GM12801 (cell line): ENCODE data around the gene EML2.

Source experiments
- TF ChIP-seq, protein P1 (sequence below): IDR thresholded peaks from one replicate; pipeline ENCODE4 v1.5.1; 2011; ENCODE audit warnings: control low read depth; ENCODE audit not compliant: insufficient read length; ENCODE audit errors: extremely low read depth

EML2 gene, protein sequence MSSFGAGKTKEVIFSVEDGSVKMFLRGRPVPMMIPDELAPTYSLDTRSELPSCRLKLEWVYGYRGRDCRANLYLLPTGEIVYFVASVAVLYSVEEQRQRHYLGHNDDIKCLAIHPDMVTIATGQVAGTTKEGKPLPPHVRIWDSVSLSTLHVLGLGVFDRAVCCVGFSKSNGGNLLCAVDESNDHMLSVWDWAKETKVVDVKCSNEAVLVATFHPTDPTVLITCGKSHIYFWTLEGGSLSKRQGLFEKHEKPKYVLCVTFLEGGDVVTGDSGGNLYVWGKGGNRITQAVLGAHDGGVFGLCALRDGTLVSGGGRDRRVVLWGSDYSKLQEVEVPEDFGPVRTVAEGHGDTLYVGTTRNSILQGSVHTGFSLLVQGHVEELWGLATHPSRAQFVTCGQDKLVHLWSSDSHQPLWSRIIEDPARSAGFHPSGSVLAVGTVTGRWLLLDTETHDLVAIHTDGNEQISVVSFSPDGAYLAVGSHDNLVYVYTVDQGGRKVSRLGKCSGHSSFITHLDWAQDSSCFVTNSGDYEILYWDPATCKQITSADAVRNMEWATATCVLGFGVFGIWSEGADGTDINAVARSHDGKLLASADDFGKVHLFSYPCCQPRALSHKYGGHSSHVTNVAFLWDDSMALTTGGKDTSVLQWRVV

DNA sequence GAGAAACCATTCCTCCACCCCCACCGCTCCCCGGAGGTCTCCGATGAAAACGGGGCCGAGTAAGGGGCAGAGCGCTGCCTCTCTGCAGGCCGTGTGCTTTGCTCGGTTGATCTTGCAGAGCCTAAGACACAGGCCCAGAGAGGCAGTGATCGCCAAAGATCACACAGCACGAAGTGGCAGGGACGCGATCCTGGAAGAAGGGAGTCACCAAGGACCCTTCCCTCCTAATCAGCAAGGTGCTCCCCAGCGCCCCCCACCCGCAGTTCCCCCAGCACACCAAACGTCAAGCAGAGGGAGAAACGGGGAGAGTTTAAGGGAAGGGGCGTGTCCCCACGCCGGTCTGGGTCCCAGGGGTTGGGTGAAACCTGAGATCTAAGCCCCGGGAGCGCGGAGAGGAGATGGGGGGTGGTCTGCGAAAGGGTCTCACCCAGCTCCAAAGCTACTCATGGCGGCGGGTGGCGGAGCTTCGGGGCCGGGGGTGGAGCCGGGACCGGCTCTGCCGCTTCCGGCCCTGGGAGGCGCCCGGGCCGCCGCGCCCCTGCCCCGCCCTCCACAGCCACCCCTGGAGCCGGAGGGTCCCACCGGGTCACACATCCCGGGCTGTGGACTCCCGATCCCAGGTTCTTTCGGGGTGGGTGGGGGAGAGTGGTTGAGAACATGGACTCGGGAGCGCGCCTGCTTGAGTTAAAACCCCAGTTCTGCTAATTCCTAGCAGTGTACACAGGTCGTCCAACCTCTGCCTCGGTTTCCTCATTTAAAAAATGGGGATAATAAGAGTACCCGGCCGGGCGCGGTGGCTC is at the start of gene EML2:
TSS of gene EML2 (minus strand) at position 468 of the 800 bp plus-strand sequence. CDS start at position 447, 21 bp downstream.
- TF ChIP-seq, protein P1, sequence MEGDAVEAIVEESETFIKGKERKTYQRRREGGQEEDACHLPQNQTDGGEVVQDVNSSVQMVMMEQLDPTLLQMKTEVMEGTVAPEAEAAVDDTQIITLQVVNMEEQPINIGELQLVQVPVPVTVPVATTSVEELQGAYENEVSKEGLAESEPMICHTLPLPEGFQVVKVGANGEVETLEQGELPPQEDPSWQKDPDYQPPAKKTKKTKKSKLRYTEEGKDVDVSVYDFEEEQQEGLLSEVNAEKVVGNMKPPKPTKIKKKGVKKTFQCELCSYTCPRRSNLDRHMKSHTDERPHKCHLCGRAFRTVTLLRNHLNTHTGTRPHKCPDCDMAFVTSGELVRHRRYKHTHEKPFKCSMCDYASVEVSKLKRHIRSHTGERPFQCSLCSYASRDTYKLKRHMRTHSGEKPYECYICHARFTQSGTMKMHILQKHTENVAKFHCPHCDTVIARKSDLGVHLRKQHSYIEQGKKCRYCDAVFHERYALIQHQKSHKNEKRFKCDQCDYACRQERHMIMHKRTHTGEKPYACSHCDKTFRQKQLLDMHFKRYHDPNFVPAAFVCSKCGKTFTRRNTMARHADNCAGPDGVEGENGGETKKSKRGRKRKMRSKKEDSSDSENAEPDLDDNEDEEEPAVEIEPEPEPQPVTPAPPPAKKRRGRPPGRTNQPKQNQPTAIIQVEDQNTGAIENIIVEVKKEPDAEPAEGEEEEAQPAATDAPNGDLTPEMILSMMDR = no peak

DNA sequence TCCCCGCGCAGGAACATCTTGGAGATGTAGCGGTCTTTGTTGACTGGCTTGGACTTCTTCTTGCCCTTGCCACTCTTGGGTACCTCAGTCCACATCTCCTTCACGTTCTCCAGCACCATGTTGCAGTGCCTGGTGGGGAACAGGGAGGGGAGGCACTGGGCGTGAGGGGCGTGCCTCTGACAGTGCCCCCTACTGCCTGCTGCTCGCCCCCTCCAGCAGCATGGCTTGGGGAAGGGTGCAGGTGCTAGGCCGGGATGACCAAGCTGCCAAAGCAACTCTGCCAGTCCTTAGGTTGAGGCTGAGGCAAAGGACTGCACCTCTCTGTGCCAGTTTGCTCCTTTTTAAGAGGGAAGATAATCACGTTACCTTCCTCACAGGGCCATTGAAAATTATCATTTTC is 48.4 kb upstream of the EML2 start:
- TF ChIP-seq, protein P1 = no peak

DNA sequence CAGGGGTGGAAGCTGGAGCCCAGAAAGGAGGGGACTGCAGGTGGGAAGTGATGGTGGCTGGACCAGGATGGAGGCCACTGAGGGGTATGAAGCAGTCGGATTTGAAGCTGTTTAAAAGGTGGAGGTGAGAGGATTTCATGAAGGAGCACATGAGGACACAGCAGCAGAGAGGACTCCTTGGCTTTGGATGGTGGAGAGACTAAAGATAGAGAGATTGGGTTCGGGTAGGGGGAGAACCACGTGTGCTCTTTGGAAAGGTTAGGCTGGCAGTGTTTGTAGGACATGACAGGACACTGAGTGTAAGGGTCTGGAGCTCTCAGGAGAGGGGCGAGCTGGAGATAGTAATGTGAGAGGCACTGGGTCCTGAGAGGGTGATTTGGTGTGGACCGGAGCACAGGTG is 43.7 kb upstream of the EML2 start:
- TF ChIP-seq, protein P1 = no peak

DNA sequence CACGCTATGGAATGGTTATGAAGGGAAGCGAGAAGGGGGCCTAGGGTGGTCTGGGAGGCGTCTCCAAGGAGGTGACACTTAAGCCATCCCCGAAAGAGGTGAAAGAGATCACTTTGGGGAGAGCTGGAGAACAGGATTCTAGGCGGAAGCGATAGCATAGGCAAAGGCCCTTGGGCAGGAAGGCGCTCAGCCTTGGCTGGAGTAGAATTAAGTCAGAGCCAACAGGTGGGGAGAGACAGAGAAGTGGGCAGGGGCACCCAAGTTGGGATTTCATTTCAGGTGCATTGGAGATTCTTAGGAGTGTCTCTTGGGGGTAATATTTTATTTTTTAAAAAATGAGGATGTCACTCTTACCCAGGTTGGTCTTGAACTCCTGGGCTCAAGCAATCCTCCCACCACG is 42.9 kb upstream of the EML2 start:
- TF ChIP-seq, protein P1 = no peak

DNA sequence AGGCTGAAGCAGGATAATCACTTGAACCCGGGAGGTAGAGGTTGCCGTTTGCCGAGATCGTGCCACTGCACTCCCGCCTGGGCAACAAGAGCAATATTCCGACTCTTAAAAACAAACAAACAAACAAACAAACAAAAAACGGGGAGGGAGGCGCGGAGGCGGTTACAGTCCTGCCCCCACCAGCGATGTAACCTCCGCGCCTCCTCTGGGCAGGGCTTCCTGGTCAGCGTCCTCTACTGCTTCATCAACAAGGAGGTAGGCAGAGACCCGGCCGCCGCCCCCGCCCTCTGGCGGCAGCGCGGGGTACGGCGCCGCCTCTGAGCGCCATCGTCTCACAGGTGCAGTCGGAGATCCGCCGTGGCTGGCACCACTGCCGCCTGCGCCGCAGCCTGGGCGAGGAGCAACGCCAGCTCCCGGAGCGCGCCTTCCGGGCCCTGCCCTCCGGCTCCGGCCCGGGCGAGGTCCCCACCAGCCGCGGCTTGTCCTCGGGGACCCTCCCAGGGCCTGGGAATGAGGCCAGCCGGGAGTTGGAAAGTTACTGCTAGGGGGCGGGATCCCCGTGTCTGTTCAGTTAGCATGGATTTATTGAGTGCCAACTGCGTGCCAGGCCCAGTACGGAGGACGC is 42.3 kb upstream of the EML2 start:
- TF ChIP-seq, protein P1 = no peak

DNA sequence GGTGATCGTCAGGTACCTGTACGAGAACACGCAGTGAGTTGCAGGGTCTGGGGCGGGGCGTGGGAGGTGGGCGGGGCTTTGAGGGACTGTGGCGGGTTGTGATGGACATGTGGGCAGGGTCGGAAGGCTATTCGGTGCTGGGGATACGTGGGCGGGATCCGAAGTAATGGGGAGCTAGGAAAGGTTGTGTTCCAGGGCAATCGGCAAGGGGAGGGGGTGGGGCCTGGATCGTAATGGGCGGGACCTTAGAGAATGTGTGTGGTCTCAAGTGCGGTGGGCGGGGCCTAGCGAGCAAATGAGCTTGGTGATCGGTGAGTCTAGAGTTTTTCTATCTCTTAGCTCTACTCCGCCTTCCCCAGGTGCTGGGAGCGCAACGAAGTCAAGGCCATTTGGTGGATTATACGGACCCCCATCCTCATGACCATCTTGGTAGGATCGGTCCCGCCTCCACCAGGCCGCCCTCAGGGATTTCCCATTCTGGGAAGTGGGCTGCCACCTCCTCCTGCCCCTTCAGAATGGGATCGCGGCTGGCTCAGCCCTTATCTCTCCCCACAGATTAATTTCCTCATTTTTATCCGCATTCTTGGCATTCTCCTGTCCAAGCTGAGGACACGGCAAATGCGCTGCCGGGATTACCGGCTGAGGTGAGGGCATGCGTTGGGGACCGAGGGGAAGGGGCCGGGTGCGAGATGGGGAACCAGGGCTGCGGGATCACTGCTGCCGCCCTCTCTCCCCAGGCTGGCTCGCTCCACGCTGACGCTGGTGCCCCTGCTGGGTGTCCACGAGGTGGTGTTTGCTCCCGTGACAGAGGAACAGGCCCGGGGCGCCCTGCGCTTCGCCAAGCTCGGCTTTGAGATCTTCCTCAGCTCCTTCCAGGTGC is 38.4 kb upstream of the EML2 start:
- TF ChIP-seq, protein P1 = no peak
